ENCODE data around the gene BIRC5. TPM values are rescaled to one million over a fixed set of nuclear protein-coding genes. Genes with fewer than 3 reads are reported as not detected.

BIRC5 gene
- total RNA-seq, 4 donors from 2014 or later = 0.84 to 2.6 (median 1.3) TPM; not detected in 1

- ATAC-seq (ENCODE audit: low FRiP score) = peak; percentile 68
Observed at GRCh38 chr17:78253946-78254672, 40.1 kb downstream of the BIRC5 start.

GRCh38 chr17:78255029-78255656, 41.1 kb downstream of the BIRC5 start:
- no peak for ATAC-seq (ENCODE audit: low FRiP score)
- DNase-seq (ENCODE audit: low spot score) = no peak
- no peak for TF ChIP-seq CTCF (IDR thresholded peaks at IDR 0.05)

More at GRCh38 chr17:78253946-78254672, 40.1 kb downstream of the BIRC5 start:
- TF ChIP-seq CTCF (IDR thresholded peaks at IDR 0.05) = no peak
- peak; percentile 74 for DNase-seq (ENCODE audit: low spot score)

- ATAC-seq (ENCODE audit: low FRiP score) (no peak), DNase-seq (ENCODE audit: low spot score) (no peak)
- TF ChIP-seq CTCF (IDR thresholded peaks at IDR 0.05) = no peak
Observed at GRCh38 chr17:78255953-78256706, 42.1 kb downstream of the BIRC5 start.

- TF ChIP-seq CTCF (IDR thresholded peaks at IDR 0.05) = no peak
- DNase-seq (ENCODE audit: low spot score) (no peak), ATAC-seq (ENCODE audit: low FRiP score) (no peak)
Observed at GRCh38 chr17:78256707-78257591, 42.9 kb downstream of the BIRC5 start.

GRCh38 chr17:78257810-78258322, 43.8 kb downstream of the BIRC5 start:
- ATAC-seq (ENCODE audit: low FRiP score) (peak; percentile 32), DNase-seq (ENCODE audit: low spot score) (no peak)
- no peak for TF ChIP-seq CTCF (IDR thresholded peaks at IDR 0.05)

Measured in omental fat pad (tissue), 4 donors.